Endodermal cell (in vitro differentiated cells): ENCODE data around the gene ARHGEF28. TPM values are rescaled to one million over a fixed set of nuclear protein-coding genes. Genes with fewer than 3 reads are reported as not detected.

Experiments
- DNase-seq: peaks from one replicate; pipeline ENCODE4 v3.0.0-alpha.2; 2017
- H3K27ac ChIP-seq: 2 replicates; pipeline ENCODE4 v1.5.1; 2013; ENCODE audit warnings: mild to moderate bottlenecking, low read depth, low read length, moderate library complexity
- H3K27me3 ChIP-seq: 2 replicates; pipeline ENCODE4 v1.6.1; 2013; ENCODE audit warnings: mild to moderate bottlenecking, low read length, moderate library complexity; ENCODE audit not compliant: insufficient read depth, control insufficient read depth, poor library complexity, severe bottlenecking
- H3K36me3 ChIP-seq: 2 replicates; pipeline ENCODE4 v1.7.0; 2013; ENCODE audit warnings: mild to moderate bottlenecking, low read length, moderate library complexity; ENCODE audit not compliant: control insufficient read depth, insufficient read depth
- H3K4me1 ChIP-seq: one replicate; pipeline ENCODE4 v1.7.0; 2013; ENCODE audit warnings: low read length; ENCODE audit not compliant: control insufficient read depth, insufficient read depth
- H3K4me3 ChIP-seq: 2 replicates; pipeline ENCODE4 v1.5.1; 2013; ENCODE audit warnings: mild to moderate bottlenecking, low read length, moderate library complexity
- H3K9ac ChIP-seq: 2 replicates; pipeline ENCODE4 v1.6.1; 2013; ENCODE audit warnings: mild to moderate bottlenecking, low read length, moderate library complexity; ENCODE audit not compliant: poor library complexity, severe bottlenecking; ENCODE audit errors: extremely low read depth
- H3K9me3 ChIP-seq: 2 replicates; pipeline ENCODE4 v1.6.1; 2013; ENCODE audit warnings: mild to moderate bottlenecking, low read length, moderate library complexity; ENCODE audit not compliant: control insufficient read depth
- H3K27ac Mint-ChIP-seq: 2 replicates; pipeline ENCODE4 v1.8.0; 2020; ENCODE audit warnings: mixed read lengths
- H3K27me3 Mint-ChIP-seq: 2 replicates; pipeline ENCODE4 v1.8.0; 2021; ENCODE audit warnings: mild to moderate bottlenecking, mixed read lengths; ENCODE audit not compliant: insufficient read depth
- H3K36me3 Mint-ChIP-seq: 2 replicates; pipeline ENCODE4 v1.8.0; 2020; ENCODE audit warnings: low read depth, mixed read lengths
- H3K4me1 Mint-ChIP-seq: 2 replicates; pipeline ENCODE4 v1.8.0; 2020; ENCODE audit warnings: mixed read lengths
- H3K4me3 Mint-ChIP-seq: 2 replicates; pipeline ENCODE4 v1.8.0; 2020; ENCODE audit warnings: mild to moderate bottlenecking, moderate library complexity, mixed read lengths
- H3K9me3 Mint-ChIP-seq: 2 replicates; pipeline ENCODE4 v1.8.0; 2020; ENCODE audit warnings: mild to moderate bottlenecking, mixed read lengths
- WGBS, 2 experiments: methylation state at CpG; one replicate each; pipeline versions ENCODE4 v1.1.5 to v1.1.7; 2013; ENCODE audit warnings: missing lambda C conversion rate in 2 of 2, mixed read lengths in 1 of 2; ENCODE audit not compliant: insufficient coverage in 1 of 2, insufficient read length in 1 of 2; 5-methylcytosine and 5-hydroxymethylcytosine counted together
- total RNA-seq, 2 donors: library from RNA; stranded (reverse); fragmentation: NEBNext Ultra II Directional in 1 of 2; extraction: Animal tissue kit (Norgen Biotek cat#: 25700) in 1 of 2; gene quantifications; 2 replicates in 1 of 2; 3 replicates in 1 of 2; pipeline ENCODE4 v1.2.1, GENCODE V29; 2021
- TF ChIP-seq, protein P1 (sequence below): fragments of 200-600 bp; sonication (generic); conservative IDR thresholded peaks from 2 replicates; pipeline ENCODE4 v1.5.0; 2021; ENCODE audit warnings: antibody characterized with exemption, mild to moderate bottlenecking

Gene ARHGEF28
- total RNA-seq, 2 donors from 2014 or later: 0.92 to 1.2 TPM

DNA sequence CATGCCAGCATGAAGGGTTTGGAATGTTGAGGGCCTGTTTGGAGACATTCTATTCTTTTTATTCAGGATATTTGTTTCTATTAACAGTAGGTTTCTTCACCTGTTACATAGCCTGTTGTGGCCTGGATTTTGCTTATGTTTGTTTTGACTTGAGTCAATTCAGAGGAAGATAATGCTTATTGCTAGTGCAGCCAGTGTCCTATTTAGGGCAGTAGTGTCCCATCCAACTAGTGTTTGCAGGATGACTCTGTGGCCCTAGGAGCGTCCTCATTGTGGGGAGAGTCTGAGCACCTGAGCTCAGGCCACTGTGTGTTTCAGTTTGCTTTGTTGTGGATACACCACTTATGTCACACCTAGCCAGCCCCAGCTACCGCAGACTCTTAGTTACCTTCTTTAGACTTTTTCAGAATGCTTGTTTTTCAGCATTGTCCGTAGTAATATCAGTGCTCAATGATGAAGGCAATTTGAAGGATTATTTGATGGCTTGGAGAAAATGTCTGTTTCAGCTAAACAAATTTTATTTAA is 90.3 kb downstream of the ARHGEF28 start:
- H3K27me3 Mint-ChIP-seq: no peaks in the 10 kb centered on the region
- WGBS, 2 experiments: 97 to 100% methylated on average over 2 to 3 of the region's 3 CpGs
- H3K27ac Mint-ChIP-seq: no peak overlapping the region
- no peak for DNase-seq
- no peaks in the 10 kb centered on the region for H3K4me1 Mint-ChIP-seq
- no peak overlapping the region for H3K27ac ChIP-seq
- H3K36me3 ChIP-seq: no peaks in the 10 kb centered on the region
- no peaks in the 10 kb centered on the region for H3K9me3 Mint-ChIP-seq
- H3K9me3 ChIP-seq: no peaks in the 10 kb centered on the region
- H3K27me3 ChIP-seq: no peaks in the 10 kb centered on the region
- no peak overlapping the region for H3K9ac ChIP-seq
- H3K4me3 ChIP-seq: no peak overlapping the region
- no peaks in the 10 kb centered on the region for H3K36me3 Mint-ChIP-seq
- no peaks in the 10 kb centered on the region for H3K4me1 ChIP-seq
- no peak overlapping the region for H3K4me3 Mint-ChIP-seq
- TF ChIP-seq, protein P1, sequence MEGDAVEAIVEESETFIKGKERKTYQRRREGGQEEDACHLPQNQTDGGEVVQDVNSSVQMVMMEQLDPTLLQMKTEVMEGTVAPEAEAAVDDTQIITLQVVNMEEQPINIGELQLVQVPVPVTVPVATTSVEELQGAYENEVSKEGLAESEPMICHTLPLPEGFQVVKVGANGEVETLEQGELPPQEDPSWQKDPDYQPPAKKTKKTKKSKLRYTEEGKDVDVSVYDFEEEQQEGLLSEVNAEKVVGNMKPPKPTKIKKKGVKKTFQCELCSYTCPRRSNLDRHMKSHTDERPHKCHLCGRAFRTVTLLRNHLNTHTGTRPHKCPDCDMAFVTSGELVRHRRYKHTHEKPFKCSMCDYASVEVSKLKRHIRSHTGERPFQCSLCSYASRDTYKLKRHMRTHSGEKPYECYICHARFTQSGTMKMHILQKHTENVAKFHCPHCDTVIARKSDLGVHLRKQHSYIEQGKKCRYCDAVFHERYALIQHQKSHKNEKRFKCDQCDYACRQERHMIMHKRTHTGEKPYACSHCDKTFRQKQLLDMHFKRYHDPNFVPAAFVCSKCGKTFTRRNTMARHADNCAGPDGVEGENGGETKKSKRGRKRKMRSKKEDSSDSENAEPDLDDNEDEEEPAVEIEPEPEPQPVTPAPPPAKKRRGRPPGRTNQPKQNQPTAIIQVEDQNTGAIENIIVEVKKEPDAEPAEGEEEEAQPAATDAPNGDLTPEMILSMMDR: no peak

DNA sequence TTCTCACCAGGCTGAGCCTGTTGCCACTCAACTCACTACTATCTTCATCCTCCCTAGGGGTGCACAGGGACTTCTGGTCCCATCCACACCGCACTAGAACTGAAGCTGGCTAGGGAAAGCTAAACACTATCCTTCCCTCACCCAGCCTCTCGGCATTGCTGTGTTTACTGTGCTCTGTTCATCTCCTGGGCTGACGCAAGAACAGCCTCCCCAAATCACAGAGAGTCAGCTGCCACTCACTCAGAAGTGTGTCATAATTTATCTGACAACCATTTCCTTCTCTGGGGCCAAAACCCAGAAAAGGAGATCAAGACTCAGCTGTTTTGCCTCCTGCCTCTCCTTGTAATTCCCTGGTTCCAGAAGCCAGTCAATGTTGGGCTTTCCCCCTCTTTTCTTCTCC is 92.8 kb downstream of the ARHGEF28 start:
- no peaks in the 10 kb centered on the region for H3K9me3 Mint-ChIP-seq
- DNase-seq: no peak
- H3K4me1 ChIP-seq: no peaks in the 10 kb centered on the region
- no peaks in the 10 kb centered on the region for H3K27me3 Mint-ChIP-seq
- no peak overlapping the region for H3K4me3 ChIP-seq
- H3K27ac Mint-ChIP-seq: no peak overlapping the region
- no peaks in the 10 kb centered on the region for H3K27me3 ChIP-seq
- H3K4me1 Mint-ChIP-seq: no peaks in the 10 kb centered on the region
- H3K4me3 Mint-ChIP-seq: no peak overlapping the region
- H3K27ac ChIP-seq: no peak overlapping the region
- TF ChIP-seq, protein P1: no peak
- 90 to 94% methylated on average over 3 of the region's 3 CpGs for WGBS, 2 experiments
- no peak overlapping the region for H3K9ac ChIP-seq
- no peaks in the 10 kb centered on the region for H3K36me3 Mint-ChIP-seq
- no peaks in the 10 kb centered on the region for H3K9me3 ChIP-seq
- no peaks in the 10 kb centered on the region for H3K36me3 ChIP-seq

DNA sequence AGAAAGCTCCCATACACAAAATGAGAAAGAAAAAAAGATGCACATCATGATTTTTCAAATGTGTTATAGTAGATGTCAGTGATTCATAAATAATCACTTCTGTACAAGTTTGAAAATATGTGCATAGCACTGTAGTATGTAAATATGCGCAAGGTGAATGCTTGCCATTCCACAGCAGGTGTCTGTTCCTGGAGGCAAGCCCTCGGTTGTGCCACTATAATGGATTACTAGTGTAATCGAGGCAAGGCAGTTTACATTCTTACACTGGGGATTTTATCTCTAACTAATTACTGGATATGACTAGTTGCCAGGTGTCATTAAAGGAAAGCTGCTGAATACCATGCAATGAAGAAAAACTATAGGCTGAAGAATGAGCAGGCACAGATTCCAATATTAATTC is 93.6 kb downstream of the ARHGEF28 start:
- DNase-seq: no peak
- H3K36me3 ChIP-seq: no peaks in the 10 kb centered on the region
- Mint-ChIP-seq H3K27ac (no peak overlapping the region), H3K9me3 (no peaks in the 10 kb centered on the region), H3K27me3 (no peaks in the 10 kb centered on the region), H3K4me1 (no peaks in the 10 kb centered on the region), H3K4me3 (no peak overlapping the region), H3K36me3 (no peaks in the 10 kb centered on the region)
- 87 to 100% methylated on average over 1 to 3 of the region's 3 CpGs for WGBS, 2 experiments
- no peaks in the 10 kb centered on the region for H3K4me1 ChIP-seq
- H3K9me3 ChIP-seq: no peaks in the 10 kb centered on the region
- no peak overlapping the region for H3K9ac ChIP-seq
- H3K4me3 ChIP-seq: no peak overlapping the region
- TF ChIP-seq, protein P1: no peak
- no peaks in the 10 kb centered on the region for H3K27me3 ChIP-seq
- H3K27ac ChIP-seq: no peak overlapping the region
